Pancreas (tissue), 10 donors: ENCODE data around the gene HOXA13. TPM values are rescaled to one million over a fixed set of nuclear protein-coding genes. Genes with fewer than 3 reads are reported as not detected.

Experiments
- ATAC-seq, 4 donors: fragments of 200-7000 bp; cut with Tn5 transposase; one replicate each; pipeline versions ENCODE4 v1.8.0 to v1.9.1; 2020; ENCODE audit warnings: mild to moderate bottlenecking in 4 of 4, moderate library complexity in 4 of 4
- DNase-seq, 6 donors: peaks; one replicate each; pipeline ENCODE4 v3.0.0-alpha.2; 2020
- FAIRE-seq: peaks from 2 replicates; lab custom pipeline; 2012; peaks lifted over from hg19 to GRCh38; lab: Jason Lieb, UNC
- H3K27ac ChIP-seq, 4 donors: fragments of 200-600 bp; sonication (generic); 1 replicate in 3 of 4; 2 replicates in 1 of 4; pipeline versions ENCODE4 v1.5.0 to v1.8.0; 2020
- H3K27me3 ChIP-seq, 4 donors: fragments of 200-600 bp; one replicate each; pipeline ENCODE4 v1.8.0; 2021
- H3K36me3 ChIP-seq, 3 donors: fragments of 200-600 bp; sonication (generic) in 1 of 3; one replicate each; pipeline versions ENCODE4 v1.5.0 to v1.8.0; 2020 to 2021
- H3K4me1 ChIP-seq, 3 donors: fragments of 200-600 bp; one replicate each; pipeline ENCODE4 v1.8.0; 2021
- H3K4me3 ChIP-seq, 4 donors: fragments of 200-600 bp; sonication (generic) in 2 of 4; one replicate each; pipeline versions ENCODE4 v1.5.0 to v1.8.0; 2020 to 2021
- H3K9me3 ChIP-seq, 4 donors: fragments of 200-600 bp; one replicate each; pipeline ENCODE4 v1.8.0; 2021
- WGBS, 2 donors: extraction: QIAGEN DNeasy Blood & Tissue Kit; methylation state at CpG; one replicate each; pipeline ENCODE4 v1.1.7; 2013; 5-methylcytosine and 5-hydroxymethylcytosine counted together
- intact Hi-C, 3 donors: fragments of 100-400 bp; cut with DNase I; formaldehyde crosslinking; loops; one replicate each; pipeline versions ENCODE4 v1.11.1 to v1.14.2; 2022
- polyA plus RNA-seq, 2 donors: library from polyadenylated mRNA; stranded (reverse); fragments of 200-250 nt; gene quantifications; one replicate each; pipeline ENCODE4 v1.2.3, GENCODE V29; 2013
- total RNA-seq, 6 donors: library from RNA; stranded (reverse); fragmentation: NEBNext Ultra II Directional in 4 of 6; extraction: Animal tissue kit (Norgen Biotek cat#: 25700) in 4 of 6; gene quantifications; one replicate each; pipeline versions ENCODE4 v1.2.1 to v1.2.4, GENCODE V29; 2021 to 2023
- TF ChIP-seq, protein P1 (sequence below), 4 donors: fragments of 200-600 bp; sonication (generic) in 3 of 4; IDR thresholded peaks; one replicate each; pipeline versions ENCODE4 v1.5.0 to v1.8.0; 2021; ENCODE audit warnings: antibody characterized with exemption in 4 of 4
- donor health status: healthy with polysubstance abuse.
- donor health status: DM: no; HTN: no; CAD: no; lungs with moderate emphysema.
- donor health status: DM: no; HTN: no; CAD: no.
- donor health status: control.
- donor health status: control.
- donor health status: Bipolar disorder and iron deficiency.
- donor health status: DM: yes; HTN: yes; CAD: no.
- donor health status: DM: no; HTN: no; CAD: no.
- donor health status: DM: no; HTN: no; CAD: no.
- donor health status: DM: yes; HTN: yes; CAD: no.

Gene HOXA13
- total and polyA plus RNA-seq, 8 donors: 0.03 TPM; not detected in 7

DNA sequence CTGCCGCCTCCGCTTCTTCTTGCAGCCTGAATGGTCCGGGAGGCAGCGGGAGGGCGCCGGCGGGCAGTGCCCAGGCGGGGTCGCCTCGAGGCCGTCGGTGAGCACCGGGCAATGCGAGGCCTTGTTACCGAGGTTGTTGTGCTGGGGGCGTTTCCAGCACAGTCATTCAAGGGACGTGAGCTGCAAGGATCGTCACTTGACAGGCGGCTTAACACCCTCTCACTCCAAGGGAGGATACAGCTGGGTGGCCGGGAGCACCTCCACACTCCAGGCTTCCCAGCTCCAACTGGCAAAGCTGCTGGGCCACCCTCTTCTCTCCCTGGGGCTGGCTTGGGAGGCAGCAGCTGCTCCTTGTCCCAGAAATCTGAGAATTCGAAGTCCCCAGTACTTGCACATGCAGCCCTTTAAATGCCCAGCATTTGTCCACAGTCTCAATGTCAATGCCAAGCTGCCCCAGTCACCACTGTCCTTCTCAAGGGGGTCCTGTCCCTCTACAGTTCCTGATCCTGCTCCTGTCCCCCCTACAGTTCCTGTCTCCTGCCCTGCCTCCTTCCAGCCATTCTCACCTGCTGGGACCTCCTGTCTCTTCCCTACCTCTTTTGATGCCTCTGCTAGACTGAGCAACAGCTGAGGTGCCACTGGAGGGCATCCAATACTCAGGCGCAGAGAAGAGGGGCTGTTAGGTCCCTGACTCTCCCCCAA lies 10.4 kb downstream of the HOXA13 start:
- H3K27me3 ChIP-seq: peaks cover 4 to 90% (median 30%) of the 10 kb centered on the region in 4 donors

DNA sequence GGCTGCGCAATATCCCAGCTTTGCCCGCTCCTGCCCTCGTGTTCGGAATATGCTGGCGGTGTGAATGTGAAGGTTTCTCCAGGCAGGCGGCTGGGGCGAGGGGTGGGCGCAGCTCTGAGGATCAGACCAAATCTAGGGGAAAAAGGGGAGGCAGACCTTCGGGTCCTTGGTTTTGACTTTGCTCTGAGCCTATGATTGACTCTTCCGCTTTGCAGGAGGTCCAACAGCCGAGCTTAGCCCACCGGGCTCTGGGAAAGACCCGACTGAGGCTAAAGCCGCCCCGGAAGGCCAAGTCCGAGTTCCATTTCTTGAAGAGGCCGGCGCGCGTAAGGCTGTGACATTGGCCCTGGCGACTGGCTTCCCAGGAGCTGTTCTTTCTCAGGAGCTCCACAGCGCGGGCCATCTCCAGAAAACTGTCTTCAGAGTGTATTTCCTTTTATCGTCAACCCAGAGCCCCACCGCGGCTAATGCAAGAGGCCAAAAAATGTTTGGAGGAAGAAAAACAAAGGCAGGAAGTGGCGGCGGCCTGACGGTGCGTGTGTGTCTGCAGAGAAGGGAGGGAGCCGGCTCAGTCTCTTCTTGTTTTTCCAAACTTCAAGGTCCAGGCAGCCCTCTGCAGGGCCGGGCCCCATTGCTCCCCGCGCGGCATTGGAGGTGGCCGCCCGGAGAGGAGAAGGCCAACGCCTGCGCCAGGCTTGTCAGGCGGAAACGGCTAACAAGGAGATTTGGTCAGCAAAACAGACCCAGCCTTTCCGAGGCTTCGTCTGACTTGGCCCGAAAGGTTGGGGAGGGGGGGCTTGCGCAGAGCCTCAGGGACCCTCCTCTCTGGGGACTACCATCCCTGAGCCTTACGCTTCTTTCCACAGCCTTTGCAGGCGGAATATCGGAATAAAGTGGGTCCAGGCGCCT lies 11.3 kb downstream of the HOXA13 start:
- no peaks in the 10 kb centered on the region for H3K9me3 ChIP-seq
- WGBS, 2 donors: 7 to 9% methylated on average over 47 to 49 of the region's 49 CpGs
- H3K4me3 ChIP-seq: peak overlapping the region in 1 of 4 donors; percentile 9
- H3K27ac ChIP-seq: no peak overlapping the region
- DNase-seq: peak in 2 of 6 donors; percentile 13 to 60
- ATAC-seq: peak in 1 of 4 donors; percentile 22
- H3K27me3 ChIP-seq: peaks cover 0 to 88% (median 25%) of the 10 kb centered on the region in 4 donors
- H3K4me1 ChIP-seq: peaks cover 0 to 17% (median 0%) of the 10 kb centered on the region in 3 donors
- intact Hi-C loops: no loop called here
- FAIRE-seq: no peak
- H3K36me3 ChIP-seq: no peaks in the 10 kb centered on the region
- TF ChIP-seq, protein P1, sequence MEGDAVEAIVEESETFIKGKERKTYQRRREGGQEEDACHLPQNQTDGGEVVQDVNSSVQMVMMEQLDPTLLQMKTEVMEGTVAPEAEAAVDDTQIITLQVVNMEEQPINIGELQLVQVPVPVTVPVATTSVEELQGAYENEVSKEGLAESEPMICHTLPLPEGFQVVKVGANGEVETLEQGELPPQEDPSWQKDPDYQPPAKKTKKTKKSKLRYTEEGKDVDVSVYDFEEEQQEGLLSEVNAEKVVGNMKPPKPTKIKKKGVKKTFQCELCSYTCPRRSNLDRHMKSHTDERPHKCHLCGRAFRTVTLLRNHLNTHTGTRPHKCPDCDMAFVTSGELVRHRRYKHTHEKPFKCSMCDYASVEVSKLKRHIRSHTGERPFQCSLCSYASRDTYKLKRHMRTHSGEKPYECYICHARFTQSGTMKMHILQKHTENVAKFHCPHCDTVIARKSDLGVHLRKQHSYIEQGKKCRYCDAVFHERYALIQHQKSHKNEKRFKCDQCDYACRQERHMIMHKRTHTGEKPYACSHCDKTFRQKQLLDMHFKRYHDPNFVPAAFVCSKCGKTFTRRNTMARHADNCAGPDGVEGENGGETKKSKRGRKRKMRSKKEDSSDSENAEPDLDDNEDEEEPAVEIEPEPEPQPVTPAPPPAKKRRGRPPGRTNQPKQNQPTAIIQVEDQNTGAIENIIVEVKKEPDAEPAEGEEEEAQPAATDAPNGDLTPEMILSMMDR (IDR thresholded peaks at IDR 0.05): no peak

More for the DNA sequence above, 10.4 kb downstream of the HOXA13 start:
- Histone ChIP-seq H3K27ac (no peak overlapping the region), H3K36me3 (no peaks in the 10 kb centered on the region), H3K9me3 (no peaks in the 10 kb centered on the region), H3K4me3 (peak overlapping the region in 1 of 4 donors; percentile 9), H3K4me1 (peaks cover 0 to 17% (median 0%) of the 10 kb centered on the region in 3 donors)
- intact Hi-C loops: no loop called here
- DNase-seq (peak in 2 of 6 donors; percentile 5 to 54), ATAC-seq (no peak), FAIRE-seq (no peak)
- WGBS, 2 donors: 11 to 12% methylated on average over 15 to 22 of the region's 22 CpGs
- TF ChIP-seq, protein P1 (IDR thresholded peaks at IDR 0.05): no peak

DNA sequence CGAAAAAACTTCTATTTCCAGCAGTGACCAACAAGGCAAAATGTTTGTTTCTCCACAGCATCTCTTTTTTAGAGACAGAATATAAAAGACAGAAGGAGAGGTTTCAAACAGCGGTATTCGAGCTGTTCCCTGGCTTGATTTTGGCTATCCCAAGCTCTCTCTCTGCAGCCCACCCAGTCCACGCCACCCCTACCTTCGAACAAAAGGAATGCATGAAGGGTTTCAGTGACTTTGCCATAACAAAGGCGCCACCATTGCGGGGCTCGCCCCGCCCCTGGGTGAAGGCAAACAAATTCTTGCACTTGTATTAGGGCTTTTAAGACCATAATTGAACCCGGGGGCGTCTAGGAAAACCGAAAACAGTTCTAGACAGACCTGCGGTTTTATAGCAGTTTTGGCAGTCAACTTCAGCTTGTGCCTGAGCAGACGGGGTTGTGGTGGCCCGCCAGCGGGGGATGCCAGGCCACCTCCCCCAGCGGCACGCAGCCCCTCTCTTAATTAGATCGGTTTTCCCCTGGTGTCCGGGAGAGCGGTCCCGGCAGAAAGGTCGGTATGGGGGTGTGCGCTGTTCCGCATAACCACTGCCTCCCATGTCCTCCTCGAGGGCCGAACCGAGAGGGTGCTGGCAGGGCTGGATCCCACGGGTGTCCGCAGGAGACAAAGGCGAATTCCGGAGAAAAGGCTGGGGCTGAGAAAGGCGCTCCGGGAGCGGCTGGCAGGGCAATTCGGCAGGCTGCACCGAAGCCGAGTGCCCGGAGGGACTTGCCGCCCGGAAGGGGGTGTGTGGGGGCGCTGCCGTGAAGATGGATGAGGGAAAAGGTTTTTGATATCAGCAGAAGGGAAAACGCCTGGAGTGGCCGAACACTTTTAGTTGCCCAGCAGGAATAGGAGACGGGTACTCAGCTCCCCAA lies 12.2 kb downstream of the HOXA13 start:
- H3K4me3 ChIP-seq: no peak overlapping the region
- peaks cover 0 to 11% (median 0%) of the 10 kb centered on the region in 3 donors for H3K4me1 ChIP-seq
- FAIRE-seq (no peak), DNase-seq (peak in 3 of 6 donors; percentile 8 to 56 (median 51)), ATAC-seq (no peak)
- no peak overlapping the region for H3K27ac ChIP-seq
- peaks cover 0 to 88% (median 27%) of the 10 kb centered on the region in 4 donors for H3K27me3 ChIP-seq
- intact Hi-C loops: no loop called here
- H3K36me3 ChIP-seq: no peaks in the 10 kb centered on the region
- H3K9me3 ChIP-seq: no peaks in the 10 kb centered on the region
- TF ChIP-seq, protein P1 (IDR thresholded peaks at IDR 0.05): no peak
- 5 to 7% methylated on average over 46 of the region's 46 CpGs for WGBS, 2 donors

DNA sequence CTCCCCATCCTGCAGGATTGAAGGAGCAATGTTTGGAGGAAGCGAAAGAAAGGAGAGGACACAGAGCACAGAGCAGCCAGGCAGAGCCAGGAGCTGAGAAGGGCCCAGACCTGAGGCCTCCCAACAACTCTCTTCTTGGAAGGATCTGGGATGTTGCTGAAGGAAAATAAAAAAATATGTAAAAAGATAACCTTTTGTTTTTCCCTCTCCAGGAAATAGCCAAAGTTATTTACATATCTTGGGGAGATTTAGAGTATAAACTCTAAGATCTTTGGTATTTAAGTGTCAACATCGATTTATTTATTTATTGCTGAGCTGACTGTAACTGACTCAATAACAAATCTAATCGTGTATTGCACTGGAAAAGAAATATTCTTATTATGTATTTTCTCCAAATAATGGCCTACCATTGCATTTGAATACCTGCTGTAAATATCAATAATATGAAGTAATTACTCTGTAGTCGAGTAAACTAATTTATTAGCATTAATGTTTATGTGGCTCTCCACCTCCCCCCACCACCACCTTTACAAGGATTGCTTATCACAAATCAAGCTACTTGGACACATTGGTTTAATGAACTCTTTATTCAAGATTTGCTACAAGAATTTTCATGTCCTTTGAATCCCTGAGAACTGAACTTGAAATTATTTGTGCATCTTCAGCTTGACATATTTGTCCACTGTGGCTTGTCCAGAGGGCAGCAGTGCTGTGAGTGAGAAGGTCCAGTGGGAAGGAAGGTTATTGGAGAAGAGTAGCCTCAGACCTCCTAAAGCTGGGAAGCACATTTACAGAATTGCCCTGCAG lies 13.0 kb downstream of the HOXA13 start:
- FAIRE-seq: no peak
- intact Hi-C loops: no loop called here
- H3K9me3 ChIP-seq: no peaks in the 10 kb centered on the region

More for the DNA sequence above, 13.0 kb downstream of the HOXA13 start:
- Histone ChIP-seq H3K4me1 (peaks cover 0 to 9% (median 0%) of the 10 kb centered on the region in 3 donors), H3K4me3 (no peak overlapping the region), H3K27me3 (peaks cover 0 to 90% (median 26%) of the 10 kb centered on the region in 4 donors), H3K27ac (no peak overlapping the region), H3K36me3 (no peaks in the 10 kb centered on the region)
- TF ChIP-seq, protein P1 (IDR thresholded peaks at IDR 0.05): no peak
- ATAC-seq (no peak), DNase-seq (no peak)
- 20 to 24% methylated on average over 4 of the region's 4 CpGs for WGBS, 2 donors
